GM10847 (cell line): ENCODE results near the gene DPAGT1.

ENCODE experiments used
- POLR2A ChIP-seq: IDR thresholded peaks from 2 replicates; pipeline ENCODE4 v1.6.1; 2011; ENCODE audit not compliant: insufficient read length; ENCODE audit errors: extremely low read depth

DPAGT1 gene

DNA sequence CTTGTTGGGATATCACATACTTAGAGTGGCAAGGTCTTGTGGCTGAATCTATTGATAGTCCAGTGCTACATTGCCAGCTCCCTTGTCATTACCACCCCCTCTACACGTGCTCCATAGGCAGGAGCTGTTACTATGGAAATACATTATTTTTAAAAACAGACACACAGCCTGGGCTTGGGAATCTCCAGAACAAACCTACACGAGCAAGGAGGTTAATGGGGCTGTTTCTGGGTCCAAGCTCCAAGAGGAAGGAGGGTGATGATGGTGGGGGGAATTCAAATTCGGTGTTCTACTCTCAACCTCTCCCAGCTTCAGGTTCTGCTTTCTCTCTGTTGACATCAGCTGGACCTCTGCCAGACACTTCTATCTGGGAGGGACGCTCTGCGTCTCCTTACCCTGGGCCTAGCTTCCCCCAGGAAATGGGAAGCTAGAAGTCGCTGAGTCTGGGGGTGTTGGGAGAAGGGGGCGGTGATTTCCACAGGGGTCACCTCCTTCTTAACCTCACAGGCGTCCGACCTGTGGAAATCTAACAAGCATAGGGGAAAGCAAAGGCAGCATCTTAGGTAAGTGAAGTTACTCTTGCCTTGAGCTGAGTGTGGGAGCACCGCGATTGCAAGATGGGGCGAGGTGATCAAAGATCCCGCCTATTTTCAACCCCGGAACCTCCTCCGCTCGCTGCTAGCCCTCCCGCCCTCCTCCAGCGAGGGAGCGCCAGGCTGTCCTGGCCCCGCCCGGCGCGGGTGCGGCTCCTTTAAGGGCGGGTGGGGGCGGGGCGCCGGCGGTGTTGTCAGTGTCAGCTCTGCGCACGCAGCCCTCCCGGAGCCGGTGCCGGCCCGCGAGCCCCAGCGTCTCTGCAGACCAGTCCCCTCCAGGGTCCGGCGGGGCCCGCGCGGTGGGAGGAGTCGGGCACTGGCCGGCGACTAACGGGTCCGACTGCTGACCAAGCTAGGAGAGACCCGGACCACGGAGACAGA is 5.2 kb upstream of the DPAGT1 start, which contains the start of gene C2CD2L:
TSS of gene C2CD2L (plus strand) at position 781 of the 974 bp plus-strand sequence. CDS start 398 bp downstream, outside the sequence.
- peak; percentile 33 for TF ChIP-seq POLR2A

- TF ChIP-seq POLR2A, result no peak
Observed at GRCh38 chr11:119103793-119104192, 2.1 kb upstream of the DPAGT1 start.

GRCh38 chr11:119100994-119101758 is 477 bp downstream of the DPAGT1 start:
- no peak for TF ChIP-seq POLR2A

DNA sequence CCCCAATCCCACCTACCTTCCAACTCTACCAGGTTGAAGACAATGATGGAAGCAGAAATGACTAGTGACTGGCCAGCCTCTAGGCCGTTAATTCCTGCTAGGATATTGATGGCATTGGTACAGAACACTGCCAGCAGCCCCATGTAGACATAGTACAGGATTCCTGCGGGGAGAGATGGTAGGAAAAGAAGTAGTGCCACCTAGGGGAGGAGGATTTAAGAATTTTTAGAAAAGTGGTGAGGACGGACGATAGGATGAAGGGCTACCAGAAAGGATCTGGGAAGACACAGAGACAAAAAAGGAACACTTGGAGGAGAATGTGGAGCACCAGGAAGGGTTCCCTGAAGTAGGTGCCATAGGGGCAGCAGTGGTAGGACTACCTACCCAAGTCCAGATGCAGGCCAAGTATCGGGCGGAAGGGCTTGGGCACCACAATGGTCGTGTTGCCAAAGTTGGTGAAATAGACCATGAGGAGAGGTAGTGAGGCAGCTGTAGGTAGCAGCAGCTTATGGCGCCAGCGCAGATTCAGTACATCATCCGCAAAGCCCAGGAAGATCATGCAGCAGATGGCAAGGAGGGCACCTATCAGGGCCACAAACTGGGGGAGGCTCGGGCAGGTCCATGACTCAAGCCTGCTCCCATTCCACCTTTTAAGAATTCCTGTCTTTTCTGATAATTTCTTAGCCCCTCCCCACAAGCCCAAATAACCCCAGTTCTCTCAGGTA is 1.2 kb downstream of the DPAGT1 start:
- TF ChIP-seq POLR2A, result no peak

DNA sequence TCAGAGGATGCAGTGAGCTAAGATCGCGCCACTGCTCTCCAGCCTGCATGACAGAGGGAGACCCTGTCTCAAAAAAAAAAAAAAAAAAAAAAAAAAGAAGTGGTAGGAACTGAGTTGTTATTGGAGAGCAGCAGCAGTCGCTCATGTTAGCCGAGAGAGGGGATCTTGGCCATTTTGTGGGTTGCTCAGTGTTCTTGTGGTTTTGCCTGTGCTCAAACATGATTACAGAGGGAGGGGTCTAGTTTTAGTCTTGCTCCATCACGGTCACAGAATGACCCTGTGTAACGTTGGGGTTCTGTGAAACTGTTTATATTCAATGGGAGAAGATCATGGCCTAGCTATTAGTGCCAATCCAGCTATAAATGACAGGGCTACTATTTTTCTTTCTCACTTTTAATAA is 1.9 kb downstream of the DPAGT1 start:
- no peak for TF ChIP-seq POLR2A

- peak; percentile 100 for TF ChIP-seq POLR2A
Observed at GRCh38 chr11:119095066-119095880, 6.4 kb downstream of the DPAGT1 start.

- no peak for TF ChIP-seq POLR2A
Observed at GRCh38 chr11:119094816-119095065, 6.9 kb downstream of the DPAGT1 start.

DNA sequence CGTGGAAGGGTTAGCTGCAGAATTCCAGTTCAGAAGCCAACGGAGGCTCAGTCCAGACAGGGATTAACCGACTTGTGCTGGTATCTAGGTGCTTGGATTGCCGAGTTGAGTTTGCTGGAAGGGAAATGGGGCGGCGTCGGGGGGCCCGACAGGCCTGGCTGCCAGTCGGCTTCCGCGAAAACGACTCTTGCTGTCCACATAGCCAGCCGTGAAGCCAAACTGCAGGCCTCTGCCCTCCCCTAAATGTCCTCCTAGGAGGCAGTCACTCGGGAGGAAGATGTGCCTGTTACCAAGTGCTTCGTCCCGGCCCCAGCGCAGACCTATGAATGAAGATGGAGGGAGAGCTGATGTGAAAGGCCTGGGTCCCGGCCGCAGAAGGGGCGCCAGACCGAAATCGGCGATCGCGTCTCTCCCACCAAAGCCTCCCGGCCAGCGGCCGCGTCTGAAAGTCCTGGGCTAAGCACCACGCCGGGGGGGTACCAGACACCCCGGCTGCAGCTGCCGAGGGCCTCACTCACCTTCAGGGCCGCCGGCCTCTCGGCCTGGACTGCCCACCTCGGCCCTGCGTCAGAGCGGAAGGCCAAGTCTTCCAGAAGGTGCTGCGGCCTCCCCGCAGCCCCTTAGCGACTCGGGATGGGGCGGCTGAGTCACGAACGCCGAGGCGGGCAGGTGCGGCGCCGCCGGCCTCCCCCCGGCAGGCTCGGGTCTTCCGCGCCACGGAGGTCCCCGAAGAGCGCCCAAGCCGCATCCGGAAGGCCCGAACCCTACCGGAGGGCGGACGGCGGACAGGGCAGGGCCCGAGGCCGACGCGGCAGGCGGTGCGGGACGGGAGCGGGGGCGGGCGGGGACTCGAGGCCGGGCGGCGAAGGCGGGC is 7.5 kb downstream of the DPAGT1 start:
- no peak for TF ChIP-seq POLR2A

DNA sequence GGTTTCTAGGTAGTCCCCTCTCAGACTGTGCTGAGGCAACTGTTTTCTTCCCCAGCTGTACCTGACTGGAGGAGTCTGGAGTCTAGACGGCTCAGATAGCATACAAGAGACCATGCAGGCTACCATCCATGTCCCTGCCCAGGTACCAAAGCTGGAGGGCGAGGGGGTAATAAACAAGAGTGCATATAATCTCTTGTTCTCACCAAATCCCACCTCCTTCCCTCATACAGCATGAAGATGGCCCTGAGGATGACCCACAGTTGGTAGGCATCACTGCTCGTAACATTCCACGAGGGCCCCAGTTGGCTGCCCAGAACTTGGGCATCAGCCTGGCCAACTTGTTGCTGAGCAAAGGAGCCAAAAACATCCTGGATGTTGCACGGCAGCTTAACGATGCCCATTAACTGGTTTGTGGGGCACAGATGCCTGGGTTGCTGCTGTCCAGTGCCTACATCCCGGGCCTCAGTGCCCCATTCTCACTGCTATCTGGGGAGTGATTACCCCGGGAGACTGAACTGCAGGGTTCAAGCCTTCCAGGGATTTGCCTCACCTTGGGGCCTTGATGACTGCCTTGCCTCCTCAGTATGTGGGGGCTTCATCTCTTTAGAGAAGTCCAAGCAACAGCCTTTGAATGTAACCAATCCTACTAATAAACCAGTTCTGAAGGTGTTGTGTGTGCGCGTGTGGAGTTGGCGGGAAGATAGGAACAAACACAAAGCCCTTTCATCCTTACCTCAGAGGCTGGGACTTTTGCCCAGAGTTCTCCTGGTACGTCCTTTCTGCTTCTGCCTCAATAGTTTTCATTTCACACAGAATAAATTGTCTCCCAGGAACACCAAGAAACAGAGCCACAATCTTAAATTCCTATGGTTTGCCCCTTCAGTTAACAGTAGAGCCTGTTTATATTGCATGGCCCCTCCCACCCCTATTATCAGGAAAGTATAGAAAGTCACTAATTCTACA is 8.5 kb downstream of the DPAGT1 start:
- no peak for TF ChIP-seq POLR2A

DNA sequence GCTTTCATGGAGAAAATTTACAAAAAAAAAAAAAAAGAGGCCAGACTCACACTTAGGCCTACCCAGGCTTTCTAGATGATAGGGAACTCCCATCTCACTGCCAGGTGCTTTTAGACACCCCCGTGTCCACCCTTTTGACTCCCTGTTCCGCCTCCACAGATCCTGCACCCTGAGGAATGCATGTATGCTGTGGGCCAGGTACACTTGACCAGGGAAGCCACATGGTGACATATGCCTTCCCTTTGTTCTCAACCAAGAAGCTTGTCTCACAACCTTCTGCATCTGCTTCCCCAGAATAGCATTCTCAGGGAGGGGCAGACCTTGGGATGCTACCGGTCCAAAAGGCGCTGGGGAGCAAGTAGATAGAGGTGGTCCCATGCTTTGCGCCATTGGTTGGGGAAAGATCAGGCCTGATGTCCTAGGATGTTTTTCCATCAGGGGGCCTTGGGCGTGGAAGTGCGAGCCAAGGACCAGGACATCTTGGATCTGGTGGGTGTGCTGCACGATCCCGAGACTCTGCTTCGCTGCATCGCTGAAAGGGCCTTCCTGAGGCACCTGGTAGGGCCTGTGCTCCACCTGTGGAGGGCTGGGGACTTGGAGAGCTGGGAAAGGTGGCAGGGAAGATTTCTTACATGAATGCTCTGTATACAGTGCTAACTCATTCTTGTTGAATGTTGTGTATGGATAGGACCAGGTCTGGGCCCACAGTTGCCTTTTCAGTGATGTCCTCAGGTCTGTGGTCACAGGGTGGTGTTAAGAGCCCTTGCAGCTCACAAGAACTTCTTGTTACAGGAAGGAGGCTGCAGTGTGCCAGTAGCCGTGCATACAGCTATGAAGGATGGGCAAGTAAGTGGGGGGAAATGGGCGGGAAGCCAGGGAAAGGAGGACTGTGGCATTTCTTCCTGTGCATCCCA is 9.4 kb downstream of the DPAGT1 start:
- TF ChIP-seq POLR2A, result no peak

- no peak for TF ChIP-seq POLR2A
Observed at GRCh38 chr11:119091178-119091577, 10.5 kb downstream of the DPAGT1 start.

DNA sequence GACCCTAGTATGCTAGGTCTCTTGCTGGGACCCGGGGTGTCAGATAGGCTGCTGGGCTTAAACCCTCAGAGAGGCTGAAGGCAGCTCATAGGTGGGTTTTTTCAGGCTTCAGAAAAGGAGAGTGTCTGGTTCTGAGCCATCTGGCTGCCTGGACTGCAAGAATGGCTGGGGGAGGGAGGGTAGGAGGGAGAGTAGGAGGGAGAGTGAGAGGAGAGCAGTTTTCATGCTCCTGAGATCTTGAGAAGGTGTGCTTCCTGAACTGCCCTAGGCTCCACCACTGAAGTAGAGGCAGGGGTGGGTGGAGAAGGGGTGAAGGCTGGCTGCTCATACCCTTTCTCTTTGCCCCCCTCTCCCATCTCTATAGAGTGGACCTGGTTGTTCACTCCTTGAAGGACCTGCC is 12.3 kb downstream of the DPAGT1 start:
- no peak for TF ChIP-seq POLR2A
